ENCODE results near the gene ZNF12. TPM values are rescaled to one million over a fixed set of nuclear protein-coding genes. Genes with fewer than 3 reads are reported as not detected.
"Not testable (repeated sequence)": the region's sequence is repeated elsewhere in the genome, so short reads cannot be mapped to it uniquely, and the experiment has no call there.

ZNF12 gene
- total RNA-seq: 13.2 TPM
- long read RNA-seq, full-length matches to known transcripts: 25 of 29 reads
- long read RNA-seq, partial matches to known transcripts: 0 of 29 reads
- long read RNA-seq, other reads (novel, unspliced or antisense): 4 of 29 reads

- intact Hi-C loops (cut with DNase I): loop anchor here (10.0 kb wide), 1 partner anchor 72 kb away; the partner anchor contains the start of gene ZNF316
- ATAC-seq (peak; percentile 100), DNase-seq (ENCODE audit: missing footprints) (peak; percentile 99)
Measured at GRCh38 chr7:6706666-6707407, at the start of gene ZNF12. TSS of gene ZNF12 (minus strand) at chr7:6706947. CDS start at chr7:6705173, 1,774 bp downstream.

GRCh38 chr7:6753964-6754363, 47.2 kb upstream of the ZNF12 start, which contains the start of gene RSPH10B2:
TSS of gene RSPH10B2 (plus strand) at chr7:6754103. CDS start at chr7:6757678, 3,575 bp downstream.
- intact Hi-C loops (cut with DNase I): not testable (repeated sequence)
- peak; percentile 62 for ATAC-seq
- DNase-seq (ENCODE audit: missing footprints): peak; percentile 60

GRCh38 chr7:6750173-6750572, 43.4 kb upstream of the ZNF12 start:
- DNase-seq (ENCODE audit: missing footprints); ATAC-seq; intact Hi-C loops (cut with DNase I): not testable (repeated sequence)

- ATAC-seq; DNase-seq (ENCODE audit: missing footprints); intact Hi-C loops (cut with DNase I): not testable (repeated sequence)
Measured at GRCh38 chr7:6749335-6749734, 42.6 kb upstream of the ZNF12 start.

- intact Hi-C loops (cut with DNase I); DNase-seq (ENCODE audit: missing footprints); ATAC-seq: not testable (repeated sequence)
Measured at GRCh38 chr7:6744410-6745100, 37.8 kb upstream of the ZNF12 start.

GRCh38 chr7:6738415-6738814, 31.7 kb upstream of the ZNF12 start:
- DNase-seq (ENCODE audit: missing footprints); ATAC-seq; intact Hi-C loops (cut with DNase I): not testable (repeated sequence)

- no peak for DNase-seq (ENCODE audit: missing footprints)
- intact Hi-C loops (cut with DNase I): no loop called here
- peak; percentile 21 for ATAC-seq
Measured at GRCh38 chr7:6730343-6730633, 23.5 kb upstream of the ZNF12 start.

- ATAC-seq (peak; percentile 100), DNase-seq (ENCODE audit: missing footprints) (peak; percentile 97)
- intact Hi-C loops (cut with DNase I): no loop called here
Measured at GRCh38 chr7:6729492-6730342, 23.0 kb upstream of the ZNF12 start.

- ATAC-seq: not testable (repeated sequence)
Measured at GRCh38 chr7:6728893-6729491, 22.2 kb upstream of the ZNF12 start.

GRCh38 chr7:6727663-6728062, 20.9 kb upstream of the ZNF12 start:
- ATAC-seq (no peak), DNase-seq (ENCODE audit: missing footprints) (no peak)
- intact Hi-C loops (cut with DNase I): no loop called here

More at GRCh38 chr7:6728893-6729491, 22.2 kb upstream of the ZNF12 start:
- DNase-seq (ENCODE audit: missing footprints); intact Hi-C loops (cut with DNase I): not testable (repeated sequence)

GRCh38 chr7:6726341-6726740, 19.6 kb upstream of the ZNF12 start:
- intact Hi-C loops (cut with DNase I); DNase-seq (ENCODE audit: missing footprints); ATAC-seq: not testable (repeated sequence)

- no peak for ATAC-seq
- no peak for DNase-seq (ENCODE audit: missing footprints)
- intact Hi-C loops (cut with DNase I): no loop called here
Measured at GRCh38 chr7:6725003-6725402, 18.3 kb upstream of the ZNF12 start.

GRCh38 chr7:6724351-6724750, 17.6 kb upstream of the ZNF12 start:
- intact Hi-C loops (cut with DNase I); DNase-seq (ENCODE audit: missing footprints); ATAC-seq: not testable (repeated sequence)

- ATAC-seq (no peak), DNase-seq (ENCODE audit: missing footprints) (no peak)
- intact Hi-C loops (cut with DNase I): no loop called here
Measured at GRCh38 chr7:6718124-6718523, 11.4 kb upstream of the ZNF12 start.

- ATAC-seq; intact Hi-C loops (cut with DNase I); DNase-seq (ENCODE audit: missing footprints): not testable (repeated sequence)
Measured at GRCh38 chr7:6715898-6716297, 9.2 kb upstream of the ZNF12 start.

GRCh38 chr7:6714360-6714759, 7.6 kb upstream of the ZNF12 start:
- intact Hi-C loops (cut with DNase I): no loop called here
- DNase-seq (ENCODE audit: missing footprints): no peak
- ATAC-seq: no peak

GRCh38 chr7:6709808-6710207, 3.1 kb upstream of the ZNF12 start:
- intact Hi-C loops (cut with DNase I): loop anchor here (10.0 kb wide), 1 partner anchor 75 kb away; the partner anchor contains the start of gene ZNF316
- DNase-seq (ENCODE audit: missing footprints) (no peak), ATAC-seq (no peak)

- ATAC-seq: no peak
- no peak for DNase-seq (ENCODE audit: missing footprints)
- intact Hi-C loops (cut with DNase I): loop anchor here (10.0 kb wide), 1 partner anchor 74 kb away; the partner anchor contains the start of gene ZNF316
Measured at GRCh38 chr7:6708304-6708703, 1.6 kb upstream of the ZNF12 start.
